ENCODE results near the gene TRRAP. TPM values are rescaled to one million over a fixed set of nuclear protein-coding genes. Genes with fewer than 3 reads are reported as not detected.

The TRRAP gene
- total and polyA plus RNA-seq, 2 of the 4 experiments (the other 2 are of a cell fraction): 12.5 to 18.1 TPM

DNA sequence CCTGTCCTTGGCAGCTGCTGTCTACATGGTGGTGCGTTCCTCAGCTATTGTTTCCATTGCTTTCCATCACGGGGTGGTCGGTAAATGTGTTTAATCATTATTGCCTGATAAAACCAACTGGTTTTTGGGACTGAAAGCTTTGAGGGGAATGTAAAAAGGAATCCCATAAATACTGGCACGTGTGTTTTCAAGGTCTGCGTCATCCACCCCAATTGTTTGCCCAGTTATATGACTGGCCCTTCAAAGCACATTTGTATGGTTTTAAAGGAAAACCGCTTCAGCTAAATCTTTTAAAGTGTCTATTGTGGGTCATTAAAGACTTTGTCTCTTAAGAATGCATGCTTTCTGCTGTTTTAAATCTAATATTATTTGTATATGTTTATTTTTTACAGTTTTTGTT is 65.0 kb downstream of the TRRAP start:
- H3K9me3 ChIP-seq (ENCODE audit: control insufficient read depth, insufficient read depth, low read length): no peaks in the 10 kb centered on the region
- TF ChIP-seq CHD1 (IDR thresholded peaks at IDR 0.05; ENCODE audit: low read depth, low read length) (no peak), RCOR1 (IDR thresholded peaks at IDR 0.05; ENCODE audit: insufficient replicate concordance, low read length) (no peak), MXI1 (IDR thresholded peaks at IDR 0.05; ENCODE audit: borderline replicate concordance, low read depth, low read length) (no peak), MAZ (IDR thresholded peaks at IDR 0.05; ENCODE audit: borderline replicate concordance, low read depth, low read length) (no peak), FOS (IDR thresholded peaks at IDR 0.05; ENCODE audit: low read depth, low read length) (no peak), NFE2L2 (IDR thresholded peaks at IDR 0.05; ENCODE audit: low read depth, low read length) (no peak), SMC3 (IDR thresholded peaks at IDR 0.05; ENCODE audit: low read depth, low read length) (no peak), MAFK (IDR thresholded peaks at IDR 0.05; ENCODE audit: low read depth, low read length) (no peak)
- TF ChIP-seq, protein P1, sequence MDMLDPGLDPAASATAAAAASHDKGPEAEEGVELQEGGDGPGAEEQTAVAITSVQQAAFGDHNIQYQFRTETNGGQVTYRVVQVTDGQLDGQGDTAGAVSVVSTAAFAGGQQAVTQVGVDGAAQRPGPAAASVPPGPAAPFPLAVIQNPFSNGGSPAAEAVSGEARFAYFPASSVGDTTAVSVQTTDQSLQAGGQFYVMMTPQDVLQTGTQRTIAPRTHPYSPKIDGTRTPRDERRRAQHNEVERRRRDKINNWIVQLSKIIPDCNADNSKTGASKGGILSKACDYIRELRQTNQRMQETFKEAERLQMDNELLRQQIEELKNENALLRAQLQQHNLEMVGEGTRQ (IDR thresholded peaks at IDR 0.05; ENCODE audit: low read depth, low read length): no peak
- TF ChIP-seq, protein P2, sequence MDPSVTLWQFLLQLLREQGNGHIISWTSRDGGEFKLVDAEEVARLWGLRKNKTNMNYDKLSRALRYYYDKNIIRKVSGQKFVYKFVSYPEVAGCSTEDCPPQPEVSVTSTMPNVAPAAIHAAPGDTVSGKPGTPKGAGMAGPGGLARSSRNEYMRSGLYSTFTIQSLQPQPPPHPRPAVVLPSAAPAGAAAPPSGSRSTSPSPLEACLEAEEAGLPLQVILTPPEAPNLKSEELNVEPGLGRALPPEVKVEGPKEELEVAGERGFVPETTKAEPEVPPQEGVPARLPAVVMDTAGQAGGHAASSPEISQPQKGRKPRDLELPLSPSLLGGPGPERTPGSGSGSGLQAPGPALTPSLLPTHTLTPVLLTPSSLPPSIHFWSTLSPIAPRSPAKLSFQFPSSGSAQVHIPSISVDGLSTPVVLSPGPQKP (IDR thresholded peaks at IDR 0.05; ENCODE audit: borderline replicate concordance, low read depth, low read length): no peak
- H3K4me3 ChIP-seq (ENCODE audit: insufficient read depth, low read depth, low read length): no peak overlapping the region
- H3K4me2 ChIP-seq (ENCODE audit: low read depth, low read length): no peak overlapping the region
- H4K5ac ChIP-seq (ENCODE audit: low read depth, low read length): no peak overlapping the region
- in situ Hi-C loops (cut with MboI; ENCODE audit: low sequenced_read_pairs): no loop called here
- H3K4me1 ChIP-seq (ENCODE audit: control insufficient read depth, insufficient read depth, low read length): no peaks in the 10 kb centered on the region
- H3K27me3 ChIP-seq (ENCODE audit: control insufficient read depth, insufficient read depth, low read length): no peaks in the 10 kb centered on the region
- H3K9me1 ChIP-seq (ENCODE audit: insufficient read depth, low read length): peaks cover 4% of the 10 kb centered on the region
- H3K36me3 ChIP-seq (ENCODE audit: control insufficient read depth, insufficient read depth, low read length): peaks cover 56% of the 10 kb centered on the region
- H3K9ac ChIP-seq (ENCODE audit: low read depth, low read length): no peak overlapping the region
- no CpG with 5 or more reads among the region's 6 CpGs for WGBS, 2 experiments (ENCODE audit: extremely low coverage in 2 of 2, insufficient read length in 1 of 2)
- no peak for ATAC-seq (ENCODE audit: low read depth)
- no peak overlapping the region for H2AK9ac ChIP-seq (replicated peaks; ENCODE audit: low read depth, low read length, poor library complexity)
- intact Hi-C loops (cut with micrococcal nuclease): loop anchor here (5.0 kb wide), 1 partner anchor 44 kb away; no protein-coding TSS in a partner anchor
- no peak overlapping the region for H2BK5ac ChIP-seq (ENCODE audit: low read depth, low read length, poor library complexity, severe bottlenecking)
- H4K91ac ChIP-seq (ENCODE audit: insufficient read depth, low read depth, low read length): no peak overlapping the region
- no peak overlapping the region for H4K8ac ChIP-seq (ENCODE audit: low read depth in 2 of 2, low read length in 2 of 2)
- H2BK120ac ChIP-seq (ENCODE audit: low read depth, low read length): no peak overlapping the region
- H3K79me1 ChIP-seq (ENCODE audit: low read depth in 1 of 2, low read length in 2 of 2): peaks cover 9 to 33% of the 10 kb centered on the region in 2 experiments
- ChIA-PET POLR2A (ENCODE audit: unreplicated experiment) (no interaction called here), CTCF (interaction anchor here (0.6 kb wide), 1 partner anchor 54 kb away, joined by 4 read pairs; no protein-coding TSS in a partner anchor)
- dilution Hi-C loops (cut with HindIII; ENCODE audit: low sequenced_read_pairs, unreplicated experiment): no loop called here
- no peak overlapping the region for H2AFZ ChIP-seq (replicated peaks; ENCODE audit: low read length, poor library complexity)
- H3K4ac ChIP-seq (ENCODE audit: low read depth, low read length): no peak overlapping the region
- BruUV-seq (replicated peaks): no TSS peak
- H3K18ac ChIP-seq (ENCODE audit: low read depth, low read length): no peak overlapping the region
- no peak overlapping the region for H2BK20ac ChIP-seq (ENCODE audit: low read depth, low read length)
- no peak overlapping the region for H2AK5ac ChIP-seq (ENCODE audit: low read depth, low read length)
- no peak overlapping the region for H3K23ac ChIP-seq (ENCODE audit: low read depth, low read length)
- H3K14ac ChIP-seq (replicated peaks; ENCODE audit: low read depth, low read length): no peak overlapping the region
- no peak overlapping the region for H2BK15ac ChIP-seq (ENCODE audit: low read depth, low read length)
- H4K20me1 ChIP-seq (ENCODE audit: insufficient read depth, low read length): peaks cover 6% of the 10 kb centered on the region
- H3K56ac ChIP-seq (ENCODE audit: extremely low read depth, insufficient read depth, low read length): no peak overlapping the region
- no peak for DNase-seq
- H3K27ac ChIP-seq (ENCODE audit: insufficient read depth, low read length): no peak overlapping the region
